WTC11 (cell line): ENCODE data around the gene BCAS3. TPM values are rescaled to one million over a fixed set of nuclear protein-coding genes. Genes with fewer than 3 reads are reported as not detected.

Experiments
- ATAC-seq: fragments of 200-7000 bp; cut with Tn5 transposase; 2 replicates; pipeline ENCODE4 v1.10.0; 2021; ENCODE audit warnings: mild to moderate bottlenecking, moderate library complexity
- CTCF ChIA-PET: fragments of 300-600 bp; sonication (Branson Sonifier 250); formaldehyde crosslinking; loops from one replicate; lab custom pipeline; 2021; ENCODE audit warnings: antibody characterized with exemption; lab: Charles Lee
- POLR2A ChIA-PET: fragments of 350-600 bp; sonication (Branson Sonifier 250); formaldehyde crosslinking; loops from one replicate; lab custom pipeline; 2021; ENCODE audit warnings: antibody characterized with exemption; lab: Charles Lee
- DNase-seq: peaks from one replicate; pipeline ENCODE4 v3.0.0; 2021; ENCODE audit warnings: low spot score
- H3K27ac Mint-ChIP-seq: 2 replicates; pipeline ENCODE4 v1.8.0; 2021; ENCODE audit warnings: mixed read lengths
- H3K27me3 Mint-ChIP-seq: 2 replicates; pipeline ENCODE4 v1.8.0; 2021; ENCODE audit warnings: low read depth, mild to moderate bottlenecking, moderate library complexity, mixed read lengths
- H3K36me3 Mint-ChIP-seq: 2 replicates; pipeline ENCODE4 v1.8.0; 2021; ENCODE audit warnings: mixed read lengths
- H3K4me1 Mint-ChIP-seq: 2 replicates; pipeline ENCODE4 v1.8.0; 2022; ENCODE audit warnings: mixed read lengths
- H3K4me3 Mint-ChIP-seq: 2 replicates; pipeline ENCODE4 v1.8.0; 2021; ENCODE audit warnings: mild to moderate bottlenecking, moderate library complexity, mixed read lengths
- H3K9me3 Mint-ChIP-seq: 2 replicates; pipeline ENCODE4 v1.8.0; 2021; ENCODE audit warnings: mixed read lengths
- AFF4 ChIP-seq: sonication (generic); formaldehyde crosslinking; IDR thresholded peaks from 2 replicates; pipeline ENCODE4 v1.8.1; 2023; ENCODE audit warnings: mild to moderate bottlenecking, missing genetic modification reagents, borderline replicate concordance
- CREM ChIP-seq: sonication (generic); formaldehyde crosslinking; IDR thresholded peaks from 2 replicates; pipeline ENCODE4 v1.8.1; 2022; ENCODE audit warnings: mild to moderate bottlenecking, missing genetic modification reagents, moderate library complexity
- ELF4 ChIP-seq: sonication (generic); formaldehyde crosslinking; IDR thresholded peaks from 2 replicates; pipeline ENCODE4 v1.8.1; 2022; ENCODE audit warnings: low read depth, mild to moderate bottlenecking, moderate library complexity, missing genetic modification reagents
- ETV6 ChIP-seq: sonication (generic); formaldehyde crosslinking; IDR thresholded peaks from 2 replicates; pipeline ENCODE4 v1.8.1; 2022; ENCODE audit warnings: mild to moderate bottlenecking, missing genetic modification reagents
- FOXJ3 ChIP-seq: sonication (generic); formaldehyde crosslinking; IDR thresholded peaks from 2 replicates; pipeline ENCODE4 v1.9.0; 2021; ENCODE audit warnings: missing genetic modification reagents, mild to moderate bottlenecking, borderline replicate concordance
- FOXK1 ChIP-seq: sonication (generic); formaldehyde crosslinking; IDR thresholded peaks from 2 replicates; pipeline ENCODE4 v1.8.0; 2022; ENCODE audit warnings: mild to moderate bottlenecking, moderate library complexity, missing genetic modification reagents
- HMGA2 ChIP-seq: fragments of 250-450 bp; sonication (Bioruptor Pico); IDR thresholded peaks from 2 replicates; pipeline ENCODE4 v1.4.0; 2021; ENCODE audit warnings: mild to moderate bottlenecking, moderate library complexity
- KAT7 ChIP-seq: sonication (generic); formaldehyde crosslinking; IDR thresholded peaks from 2 replicates; pipeline ENCODE4 v1.8.1; 2023; ENCODE audit warnings: missing genetic modification reagents, mild to moderate bottlenecking, borderline replicate concordance
- PRRX2 ChIP-seq: fragments of 250-450 bp; sonication (Bioruptor Pico); IDR thresholded peaks from 2 replicates; pipeline ENCODE4 v1.8.0; 2021; ENCODE audit warnings: mild to moderate bottlenecking
- SMAD3 ChIP-seq: sonication (generic); formaldehyde crosslinking; IDR thresholded peaks from 2 replicates; pipeline ENCODE4 v1.8.0; 2022; ENCODE audit warnings: missing genetic modification reagents, mild to moderate bottlenecking, borderline replicate concordance
- ZBTB21 ChIP-seq: sonication (generic); formaldehyde crosslinking; IDR thresholded peaks from 2 replicates; pipeline ENCODE4 v1.8.1; 2023; ENCODE audit warnings: mild to moderate bottlenecking, missing genetic modification reagents, borderline replicate concordance
- ZNF232 ChIP-seq: sonication (generic); formaldehyde crosslinking; IDR thresholded peaks from 2 replicates; pipeline ENCODE4 v1.8.0; 2022; ENCODE audit warnings: mild to moderate bottlenecking, missing genetic modification reagents
- ZNF263 ChIP-seq: sonication (generic); formaldehyde crosslinking; IDR thresholded peaks from 2 replicates; pipeline ENCODE4 v1.8.1; 2022; ENCODE audit warnings: low read depth, mild to moderate bottlenecking, moderate library complexity, missing genetic modification reagents
- ZNF396 ChIP-seq: fragments of 250-450 bp; sonication (Bioruptor Pico); IDR thresholded peaks from 2 replicates; pipeline ENCODE4 v1.8.0; 2021; ENCODE audit warnings: mild to moderate bottlenecking, moderate library complexity, borderline replicate concordance
- ZNF512 ChIP-seq: sonication (generic); formaldehyde crosslinking; IDR thresholded peaks from 2 replicates; pipeline ENCODE4 v1.8.1; 2022; ENCODE audit warnings: missing genetic modification reagents, borderline replicate concordance
- ZNF671 ChIP-seq: fragments of 250-450 bp; sonication (Bioruptor Pico); IDR thresholded peaks from 2 replicates; pipeline ENCODE4 v1.8.0; 2021; ENCODE audit warnings: mild to moderate bottlenecking
- total RNA-seq: library from RNA; stranded (reverse); gene quantifications from 3 replicates; pipeline ENCODE4 v1.2.3, GENCODE V29; 2021
- TF ChIP-seq, protein P1 (sequence below): sonication (generic); formaldehyde crosslinking; IDR thresholded peaks from 2 replicates; pipeline ENCODE4 v1.8.0; 2022; ENCODE audit warnings: mild to moderate bottlenecking, missing genetic modification reagents
- TF ChIP-seq, protein P2 (sequence below): fragments of 200-600 bp; IDR thresholded peaks from 2 replicates; pipeline ENCODE4 v1.8.0; 2022; ENCODE audit warnings: antibody characterized with exemption
- TF ChIP-seq, protein P3 (sequence below): fragments of 250-450 bp; sonication (Bioruptor Pico); IDR thresholded peaks from 2 replicates; pipeline ENCODE4 v1.8.0; 2021; ENCODE audit warnings: mild to moderate bottlenecking

BCAS3 gene
- total RNA-seq, 1 experiment from 2014 or later: 15.5 TPM

- TF ChIP-seq, protein P1, sequence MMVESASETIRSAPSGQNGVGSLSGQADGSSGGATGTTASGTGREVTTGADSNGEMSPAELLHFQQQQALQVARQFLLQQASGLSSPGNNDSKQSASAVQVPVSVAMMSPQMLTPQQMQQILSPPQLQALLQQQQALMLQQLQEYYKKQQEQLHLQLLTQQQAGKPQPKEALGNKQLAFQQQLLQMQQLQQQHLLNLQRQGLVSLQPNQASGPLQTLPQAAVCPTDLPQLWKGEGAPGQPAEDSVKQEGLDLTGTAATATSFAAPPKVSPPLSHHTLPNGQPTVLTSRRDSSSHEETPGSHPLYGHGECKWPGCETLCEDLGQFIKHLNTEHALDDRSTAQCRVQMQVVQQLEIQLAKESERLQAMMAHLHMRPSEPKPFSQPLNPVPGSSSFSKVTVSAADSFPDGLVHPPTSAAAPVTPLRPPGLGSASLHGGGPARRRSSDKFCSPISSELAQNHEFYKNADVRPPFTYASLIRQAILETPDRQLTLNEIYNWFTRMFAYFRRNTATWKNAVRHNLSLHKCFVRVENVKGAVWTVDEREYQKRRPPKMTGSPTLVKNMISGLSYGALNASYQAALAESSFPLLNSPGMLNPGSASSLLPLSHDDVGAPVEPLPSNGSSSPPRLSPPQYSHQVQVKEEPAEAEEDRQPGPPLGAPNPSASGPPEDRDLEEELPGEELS (CRISPR knock-in tag): no peak
Measured at GRCh38 chr17:61160789-61161445, 483.3 kb downstream of the BCAS3 start (continued).

DNA sequence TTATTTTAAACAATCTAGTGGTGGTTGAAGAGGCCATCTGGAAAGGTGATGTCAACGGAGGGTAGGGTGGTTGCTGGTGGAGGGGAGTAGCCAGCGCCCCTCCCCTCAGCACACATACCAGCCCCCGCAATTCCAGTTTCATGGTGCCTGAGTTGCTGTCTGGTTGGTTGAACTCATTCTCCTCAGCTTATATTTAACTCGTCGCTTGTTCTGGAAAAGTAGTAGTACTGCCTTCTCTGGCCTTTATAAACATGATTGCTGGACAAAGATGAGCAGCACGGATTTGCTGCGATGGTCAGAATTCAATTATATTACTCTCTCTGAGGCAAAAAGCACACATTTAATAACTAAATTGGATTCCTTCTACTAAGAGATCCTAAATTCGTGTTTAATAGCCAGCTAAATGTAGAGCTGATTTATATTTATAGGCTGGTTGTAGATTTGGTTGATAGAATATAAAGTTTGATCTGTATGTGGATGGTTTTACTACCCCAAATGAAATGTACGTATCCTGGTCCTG, 484.0 kb downstream of the BCAS3 start:
- Mint-ChIP-seq H3K4me1 (peaks cover 44% of the 10 kb centered on the region), H3K27me3 (no peaks in the 10 kb centered on the region), H3K9me3 (peaks cover 11% of the 10 kb centered on the region), H3K4me3 (no peak overlapping the region; the same call in 1 of the 2 replicates), H3K36me3 (peaks cover 12% of the 10 kb centered on the region), H3K27ac (peak overlapping the region; percentile 61; the same call in 1 of the 2 replicates)
- DNase-seq (no peak), ATAC-seq (no peak)
- POLR2A ChIA-PET: no interaction called here
- CTCF ChIA-PET: no interaction called here
- TF ChIP-seq KAT7 (CRISPR knock-in tag) (no peak), CREM (CRISPR knock-in tag) (no peak), SMAD3 (CRISPR knock-in tag) (no peak), AFF4 (CRISPR knock-in tag) (no peak), ZNF396 (CRISPR knock-in tag) (no peak), ZNF232 (CRISPR knock-in tag) (no peak), ZNF263 (no peak), ZNF671 (no peak), FOXJ3 (CRISPR knock-in tag) (no peak), PRRX2 (CRISPR knock-in tag) (no peak), ZBTB21 (CRISPR knock-in tag) (no peak), ZNF512 (CRISPR knock-in tag) (no peak), ELF4 (CRISPR knock-in tag) (no peak), HMGA2 (CRISPR knock-in tag) (no peak), FOXK1 (no peak), ETV6 (CRISPR knock-in tag) (no peak)
- TF ChIP-seq, protein P2, sequence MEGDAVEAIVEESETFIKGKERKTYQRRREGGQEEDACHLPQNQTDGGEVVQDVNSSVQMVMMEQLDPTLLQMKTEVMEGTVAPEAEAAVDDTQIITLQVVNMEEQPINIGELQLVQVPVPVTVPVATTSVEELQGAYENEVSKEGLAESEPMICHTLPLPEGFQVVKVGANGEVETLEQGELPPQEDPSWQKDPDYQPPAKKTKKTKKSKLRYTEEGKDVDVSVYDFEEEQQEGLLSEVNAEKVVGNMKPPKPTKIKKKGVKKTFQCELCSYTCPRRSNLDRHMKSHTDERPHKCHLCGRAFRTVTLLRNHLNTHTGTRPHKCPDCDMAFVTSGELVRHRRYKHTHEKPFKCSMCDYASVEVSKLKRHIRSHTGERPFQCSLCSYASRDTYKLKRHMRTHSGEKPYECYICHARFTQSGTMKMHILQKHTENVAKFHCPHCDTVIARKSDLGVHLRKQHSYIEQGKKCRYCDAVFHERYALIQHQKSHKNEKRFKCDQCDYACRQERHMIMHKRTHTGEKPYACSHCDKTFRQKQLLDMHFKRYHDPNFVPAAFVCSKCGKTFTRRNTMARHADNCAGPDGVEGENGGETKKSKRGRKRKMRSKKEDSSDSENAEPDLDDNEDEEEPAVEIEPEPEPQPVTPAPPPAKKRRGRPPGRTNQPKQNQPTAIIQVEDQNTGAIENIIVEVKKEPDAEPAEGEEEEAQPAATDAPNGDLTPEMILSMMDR: no peak
- TF ChIP-seq, protein P3, sequence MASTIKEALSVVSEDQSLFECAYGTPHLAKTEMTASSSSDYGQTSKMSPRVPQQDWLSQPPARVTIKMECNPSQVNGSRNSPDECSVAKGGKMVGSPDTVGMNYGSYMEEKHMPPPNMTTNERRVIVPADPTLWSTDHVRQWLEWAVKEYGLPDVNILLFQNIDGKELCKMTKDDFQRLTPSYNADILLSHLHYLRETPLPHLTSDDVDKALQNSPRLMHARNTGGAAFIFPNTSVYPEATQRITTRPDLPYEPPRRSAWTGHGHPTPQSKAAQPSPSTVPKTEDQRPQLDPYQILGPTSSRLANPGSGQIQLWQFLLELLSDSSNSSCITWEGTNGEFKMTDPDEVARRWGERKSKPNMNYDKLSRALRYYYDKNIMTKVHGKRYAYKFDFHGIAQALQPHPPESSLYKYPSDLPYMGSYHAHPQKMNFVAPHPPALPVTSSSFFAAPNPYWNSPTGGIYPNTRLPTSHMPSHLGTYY (CRISPR knock-in tag): no peak
